Endothelial cell (in vitro differentiated cells): ENCODE data around the gene CACNA1D. TPM values are rescaled to one million over a fixed set of nuclear protein-coding genes. Genes with fewer than 3 reads are reported as not detected.

Experiments used
- DNase-seq: peaks from one replicate; pipeline ENCODE4 v3.0.0; 2021; ENCODE audit warnings: low spot score
- H3K27ac Mint-ChIP-seq: one replicate; pipeline ENCODE4 v1.8.0; 2021; ENCODE audit warnings: mixed read lengths, inconsistent platforms; ENCODE audit not compliant: unreplicated experiment
- H3K27me3 Mint-ChIP-seq: one replicate; pipeline ENCODE4 v1.8.0; 2021; ENCODE audit warnings: mild to moderate bottlenecking, moderate library complexity, mixed read lengths, inconsistent platforms; ENCODE audit not compliant: unreplicated experiment
- H3K36me3 Mint-ChIP-seq: one replicate; pipeline ENCODE4 v1.8.0; 2021; ENCODE audit warnings: mild to moderate bottlenecking, low read depth, mixed read lengths, inconsistent platforms; ENCODE audit not compliant: unreplicated experiment
- H3K4me1 Mint-ChIP-seq: one replicate; pipeline ENCODE4 v1.8.0; 2021; ENCODE audit warnings: mild to moderate bottlenecking, mixed read lengths, inconsistent platforms; ENCODE audit not compliant: unreplicated experiment
- H3K4me3 Mint-ChIP-seq: one replicate; pipeline ENCODE4 v1.8.0; 2021; ENCODE audit warnings: mild to moderate bottlenecking, mixed read lengths, inconsistent platforms; ENCODE audit not compliant: unreplicated experiment
- H3K9me3 Mint-ChIP-seq: one replicate; pipeline ENCODE4 v1.8.0; 2021; ENCODE audit warnings: mixed read lengths, inconsistent platforms; ENCODE audit not compliant: unreplicated experiment
- total RNA-seq: library from RNA; stranded (reverse); fragmentation: NEBNext Ultra II Directional; extraction: Animal tissue kit (Norgen Biotek cat#: 25700); gene quantifications from one replicate; pipeline ENCODE4 v1.2.1, GENCODE V29; 2021; ENCODE audit not compliant: unreplicated experiment
- TF ChIP-seq, protein P1 (sequence below): fragments of 200-600 bp; sonication (generic); IDR thresholded peaks from one replicate; pipeline ENCODE4 v1.5.0; 2021; ENCODE audit warnings: antibody characterized with exemption; ENCODE audit not compliant: unreplicated experiment

Gene CACNA1D
- total RNA-seq, 1 donor from 2014 or later = 208 TPM

DNA sequence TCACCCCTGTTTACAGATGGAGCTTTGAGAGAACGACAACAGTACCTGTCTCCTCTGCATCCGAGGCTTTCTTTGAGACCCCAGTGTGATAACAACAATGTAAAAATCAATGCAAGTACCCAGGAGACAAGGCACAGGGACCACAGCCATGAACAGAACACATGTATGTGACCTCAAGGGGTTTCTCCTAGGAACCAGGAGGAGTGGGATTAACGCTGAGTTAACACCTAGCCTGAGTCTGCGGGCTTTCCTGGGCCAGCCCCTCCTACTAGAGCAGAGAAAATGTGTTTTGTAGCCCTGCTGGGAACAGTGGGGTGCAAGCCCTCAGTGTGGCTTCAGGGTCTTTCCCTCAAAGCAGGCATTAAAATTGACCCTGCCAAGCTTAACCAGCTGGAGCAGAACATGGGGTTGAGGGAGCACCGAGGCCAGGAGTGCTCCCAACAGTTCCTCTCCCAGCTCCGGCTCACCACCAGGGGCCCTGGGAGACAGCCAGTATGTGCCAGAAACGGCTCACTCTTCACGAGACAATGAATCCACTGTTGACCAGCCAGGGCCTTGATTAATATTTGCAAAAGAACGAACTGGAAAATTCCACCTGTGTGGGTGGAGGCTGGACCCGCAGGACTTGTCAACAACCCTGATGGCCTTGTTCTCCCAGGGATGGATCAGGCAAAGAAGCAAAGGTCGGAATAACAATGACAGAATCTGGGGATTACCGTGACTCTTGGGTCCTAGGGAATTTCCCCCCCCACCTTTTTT, 348.2 kb downstream of the CACNA1D start:
- DNase-seq = no peak
- Mint-ChIP-seq H3K4me3 (no peak overlapping the region), H3K27me3 (peaks cover 13% of the 10 kb centered on the region), H3K4me1 (peaks cover 3% of the 10 kb centered on the region), H3K36me3 (no peaks in the 10 kb centered on the region), H3K9me3 (no peaks in the 10 kb centered on the region), H3K27ac (no peak overlapping the region)
- TF ChIP-seq, protein P1, sequence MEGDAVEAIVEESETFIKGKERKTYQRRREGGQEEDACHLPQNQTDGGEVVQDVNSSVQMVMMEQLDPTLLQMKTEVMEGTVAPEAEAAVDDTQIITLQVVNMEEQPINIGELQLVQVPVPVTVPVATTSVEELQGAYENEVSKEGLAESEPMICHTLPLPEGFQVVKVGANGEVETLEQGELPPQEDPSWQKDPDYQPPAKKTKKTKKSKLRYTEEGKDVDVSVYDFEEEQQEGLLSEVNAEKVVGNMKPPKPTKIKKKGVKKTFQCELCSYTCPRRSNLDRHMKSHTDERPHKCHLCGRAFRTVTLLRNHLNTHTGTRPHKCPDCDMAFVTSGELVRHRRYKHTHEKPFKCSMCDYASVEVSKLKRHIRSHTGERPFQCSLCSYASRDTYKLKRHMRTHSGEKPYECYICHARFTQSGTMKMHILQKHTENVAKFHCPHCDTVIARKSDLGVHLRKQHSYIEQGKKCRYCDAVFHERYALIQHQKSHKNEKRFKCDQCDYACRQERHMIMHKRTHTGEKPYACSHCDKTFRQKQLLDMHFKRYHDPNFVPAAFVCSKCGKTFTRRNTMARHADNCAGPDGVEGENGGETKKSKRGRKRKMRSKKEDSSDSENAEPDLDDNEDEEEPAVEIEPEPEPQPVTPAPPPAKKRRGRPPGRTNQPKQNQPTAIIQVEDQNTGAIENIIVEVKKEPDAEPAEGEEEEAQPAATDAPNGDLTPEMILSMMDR = no peak

- Mint-ChIP-seq H3K36me3 (no peaks in the 10 kb centered on the region), H3K4me3 (no peak overlapping the region), H3K9me3 (no peaks in the 10 kb centered on the region), H3K27ac (no peak overlapping the region), H3K27me3 (peaks cover 13% of the 10 kb centered on the region), H3K4me1 (peaks cover 3% of the 10 kb centered on the region)
- TF ChIP-seq, protein P1 = no peak
- no peak for DNase-seq
These were observed 349.1 kb downstream of the CACNA1D start for GRCh38 chr3:53843195-53844177.

GRCh38 chr3:53844262-53845102, 350.1 kb downstream of the CACNA1D start:
- no peak for DNase-seq
- H3K27ac Mint-ChIP-seq = no peak overlapping the region
- H3K4me3 Mint-ChIP-seq = peak overlapping the region; percentile 71
- H3K4me1 Mint-ChIP-seq = peaks cover 3% of the 10 kb centered on the region
- no peaks in the 10 kb centered on the region for H3K36me3 Mint-ChIP-seq
- no peaks in the 10 kb centered on the region for H3K9me3 Mint-ChIP-seq
- H3K27me3 Mint-ChIP-seq = peaks cover 13% of the 10 kb centered on the region
- TF ChIP-seq, protein P1 = no peak

DNA sequence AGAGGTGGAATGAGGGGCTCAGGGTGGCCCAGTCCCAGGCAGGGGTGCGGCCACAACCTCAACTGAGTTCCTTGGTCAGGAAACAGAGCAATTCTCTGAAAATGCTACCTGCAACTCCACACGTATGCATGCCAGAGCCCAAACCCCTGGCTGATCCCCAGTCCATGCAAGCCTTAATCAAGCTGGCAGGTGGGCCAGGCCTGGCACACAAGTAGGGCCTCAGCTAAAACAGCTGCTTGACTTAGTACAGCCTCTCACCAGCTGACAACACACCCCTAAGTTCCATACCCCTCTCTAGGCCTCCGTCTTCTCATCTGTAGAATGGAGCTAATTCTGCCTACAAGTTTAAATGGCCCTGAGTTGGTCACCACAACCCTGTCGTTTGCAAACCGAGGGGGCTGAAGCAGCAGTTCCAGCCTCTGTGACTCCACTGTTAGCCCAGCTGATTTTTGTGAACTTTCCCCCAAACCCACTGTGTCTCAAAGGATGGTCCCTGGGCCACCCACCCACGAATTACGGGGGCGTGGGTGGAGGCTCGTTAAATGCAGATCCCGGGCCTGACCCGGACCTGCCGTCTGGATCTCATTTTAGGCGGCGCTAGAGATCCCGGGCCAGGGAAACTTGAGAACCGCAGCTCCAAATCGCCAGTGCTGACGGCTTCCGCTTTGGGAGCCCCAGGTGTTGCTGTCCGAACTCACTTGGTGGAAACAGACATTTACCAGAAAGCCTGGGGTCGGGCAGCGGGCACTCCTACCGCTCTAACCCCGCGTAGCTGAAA, 350.9 kb downstream of the CACNA1D start:
- H3K4me1 Mint-ChIP-seq = peaks cover 3% of the 10 kb centered on the region
- peak overlapping the region; percentile 81 for H3K4me3 Mint-ChIP-seq
- no peak overlapping the region for H3K27ac Mint-ChIP-seq
- no peaks in the 10 kb centered on the region for H3K9me3 Mint-ChIP-seq
- no peaks in the 10 kb centered on the region for H3K36me3 Mint-ChIP-seq
- H3K27me3 Mint-ChIP-seq = peaks cover 13% of the 10 kb centered on the region
- peak; percentile 44 for DNase-seq
- TF ChIP-seq, protein P1 = no peak
